Tibial nerve (tissue), 4 donors: Measurements from ENCODE around the gene ZFC3H1.

Experiments
- CTCF ChIP-seq, 5 experiments: fragments of 200-600 bp in 3 of 5; fragments of 450-650 bp in 2 of 5; sonication (generic) in 3 of 5; IDR thresholded peaks; one replicate each; pipeline ENCODE4 v1.5.1; 2016 to 2019; ENCODE audit warnings: antibody characterized with exemption in 5 of 5, mild to moderate bottlenecking in 3 of 5, moderate library complexity in 2 of 5
- EP300 ChIP-seq, 2 donors: sonication (generic); formaldehyde crosslinking; IDR thresholded peaks; one replicate each; pipeline ENCODE4 v1.6.1; 2017; ENCODE audit warnings: antibody characterized with exemption in 2 of 2, mild to moderate bottlenecking in 1 of 2
- POLR2A ChIP-seq, 2 donors: fragments of 450-650 bp; IDR thresholded peaks; one replicate each; pipeline ENCODE4 v1.6.1; 2017; ENCODE audit warnings: antibody characterized with exemption in 2 of 2, mild to moderate bottlenecking in 2 of 2, moderate library complexity in 2 of 2

- no peak for TF ChIP-seq CTCF (IDR thresholded peaks at IDR 0.05)
- no peak for TF ChIP-seq EP300 (IDR thresholded peaks at IDR 0.05)
- TF ChIP-seq POLR2A (IDR thresholded peaks at IDR 0.05): no peak
Measured at GRCh38 chr12:71601546-71601945, 62.1 kb downstream of the ZFC3H1 start.
